Measurements from ENCODE around the gene ZNF614. TPM values are rescaled to one million over a fixed set of nuclear protein-coding genes. Genes with fewer than 3 reads are reported as not detected.

The ZNF614 gene
- 15.4 and 19.7 TPM in 2 replicates for total RNA-seq

GRCh38 chr19:52028027-52028779, at the start of gene ZNF614:
TSS of gene ZNF614 (minus strand) at chr19:52028379. CDS start at chr19:52025745, 2,634 bp downstream.

GRCh38 chr19:52048555-52049501, 20.6 kb upstream of the ZNF614 start, which contains the start of gene ZNF432:
TSS of gene ZNF432 (minus strand) at chr19:52048838. CDS start at chr19:52046868, 1,970 bp downstream.

GRCh38 chr19:52007806-52008557, 20.2 kb downstream of the ZNF614 start, which contains the start of gene ZNF615:
TSS of gene ZNF615 (minus strand) at chr19:52008211. CDS start at chr19:52003711, 4,500 bp downstream.

GRCh38 chr19:51986309-51987291, 41.6 kb downstream of the ZNF614 start, which contains the start of gene ZNF350:
TSS of gene ZNF350 (minus strand) at chr19:51986840. CDS start at chr19:51974360, 12,480 bp downstream.

Other genes starting within 250 kb of the ZNF614 start
- gene FPR3, start 233.2 kb downstream of the ZNF614 start, total RNA-seq = not detected in 2 replicates
- 5.1 and 11.9 TPM in 2 replicates for gene ZNF577, start 140.4 kb downstream of the ZNF614 start, total RNA-seq
- gene ZNF649, start 123.4 kb downstream of the ZNF614 start, total RNA-seq = 14.0 and 17.0 TPM in 2 replicates
- gene ZNF613, start 100.9 kb downstream of the ZNF614 start, total RNA-seq = 6.5 and 12.4 TPM in 2 replicates
- 8.2 and 13.2 TPM in 2 replicates for gene ZNF350, start 41.5 kb downstream of the ZNF614 start, total RNA-seq
- 8.9 and 13.2 TPM in 2 replicates for gene ZNF615, start 20.2 kb downstream of the ZNF614 start, total RNA-seq
- gene ZNF432, start 20.5 kb upstream of the ZNF614 start, total RNA-seq = 11.3 and 15.2 TPM in 2 replicates
- gene ZNF841, start 67.4 kb upstream of the ZNF614 start, total RNA-seq = 60.1 and 68.3 TPM in 2 replicates
- gene ZNF616, start 111.6 kb upstream of the ZNF614 start, total RNA-seq = 12.6 and 17.5 TPM in 2 replicates
- 4.8 and 12.2 TPM in 2 replicates for gene ZNF836, start 143.2 kb upstream of the ZNF614 start, total RNA-seq
- 109 and 218 TPM in 2 replicates for gene PPP2R1A, start 161.7 kb upstream of the ZNF614 start, total RNA-seq
- 12.6 and 23.6 TPM in 2 replicates for gene ZNF766, start 241.2 kb upstream of the ZNF614 start, total RNA-seq